ENCODE measurements around the gene CTTNBP2.

Gene CTTNBP2

DNA sequence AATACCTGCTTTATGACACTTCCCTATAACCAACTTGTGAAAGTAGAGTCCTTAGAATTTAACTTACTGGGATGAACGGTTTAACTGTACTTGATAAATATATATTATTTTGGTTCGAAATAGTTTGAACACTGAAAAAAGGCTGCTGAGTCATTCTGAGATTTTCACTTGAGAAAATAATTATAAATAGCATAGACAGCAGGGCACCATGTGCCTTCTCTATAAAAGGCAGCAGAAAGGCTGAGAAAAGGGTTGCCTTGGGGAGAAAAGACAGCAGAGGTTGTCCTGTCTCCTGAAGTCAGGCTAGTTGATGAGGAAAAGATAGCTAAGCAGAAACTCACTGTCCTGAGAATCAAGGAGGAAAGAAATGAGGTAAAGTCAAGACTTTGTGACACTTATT lies 92.4 kb downstream of the CTTNBP2 start:
- DNase-seq, result no peak

DNA sequence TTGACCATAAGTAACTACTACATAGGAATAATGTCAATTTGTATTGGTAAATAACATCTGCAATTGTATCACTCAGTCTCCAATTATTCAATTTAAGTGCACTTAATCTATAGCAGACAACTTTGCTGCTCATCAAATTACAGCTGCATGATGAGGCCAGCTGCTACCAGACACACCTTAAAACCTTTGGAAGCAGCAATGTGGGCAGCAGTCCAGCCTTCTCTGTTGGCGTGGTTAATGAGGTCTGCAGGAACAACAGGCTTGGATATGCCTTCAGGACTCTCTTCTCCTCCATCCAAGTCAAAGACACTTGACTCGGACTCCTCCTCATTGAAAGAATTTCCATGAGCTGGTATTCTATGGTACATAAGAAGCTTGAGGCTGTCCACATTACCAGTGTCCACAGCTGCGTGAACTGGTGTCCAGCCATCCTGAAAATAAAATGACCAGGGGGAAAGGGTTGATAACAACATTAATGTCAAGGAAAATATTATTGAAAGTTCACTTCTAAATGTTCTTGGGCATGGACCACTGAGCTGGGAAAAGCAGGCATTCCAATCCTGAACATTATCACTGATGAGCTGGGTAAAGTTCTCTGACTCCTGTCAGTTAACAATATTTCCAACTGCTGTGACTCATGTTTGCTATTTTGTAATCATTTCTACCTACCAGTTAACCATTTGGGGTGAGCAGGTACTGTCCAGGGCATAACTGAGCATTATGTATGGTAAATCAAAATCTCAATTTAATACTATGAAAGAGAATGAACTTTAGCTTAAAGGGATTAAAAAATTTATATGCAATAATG lies 95.7 kb downstream of the CTTNBP2 start:
- no peak for DNase-seq

DNA sequence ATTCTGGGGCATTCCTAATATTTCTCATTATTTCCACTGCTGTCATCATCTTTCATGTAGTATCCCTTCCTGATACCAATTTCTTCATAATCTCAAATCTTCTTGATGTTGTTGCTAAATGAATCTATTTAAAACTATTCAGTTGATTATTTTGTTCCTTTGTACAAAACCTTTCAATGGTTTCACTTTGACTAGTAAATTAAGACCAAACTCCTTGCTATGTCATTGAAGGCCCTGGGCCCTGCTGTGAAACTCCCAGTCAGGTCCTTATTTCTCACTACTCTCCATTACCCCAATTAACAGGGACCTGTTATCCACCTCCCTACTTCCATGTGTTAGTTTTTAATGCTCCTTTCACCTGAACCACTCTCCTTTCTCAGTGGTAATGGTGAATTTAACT lies 97.0 kb downstream of the CTTNBP2 start:
- DNase-seq, result no peak

DNA sequence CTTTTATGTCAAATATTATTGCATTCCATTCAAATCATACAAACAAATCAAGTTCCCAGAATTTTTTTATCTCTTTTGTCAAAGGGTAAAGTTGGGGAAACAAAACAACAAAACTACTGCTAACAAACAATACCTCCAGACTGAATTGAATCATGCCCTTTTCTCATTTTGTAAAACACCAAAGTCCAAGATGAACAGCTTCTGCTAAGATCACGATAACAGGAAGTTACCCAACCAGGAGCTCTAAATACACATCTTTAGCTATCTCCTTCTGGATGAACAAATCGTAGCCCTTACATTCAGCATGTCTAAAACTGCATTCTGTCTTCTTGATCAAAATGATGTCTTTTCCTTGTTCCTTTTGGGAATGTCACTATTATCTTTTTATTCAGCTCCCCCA lies 97.4 kb downstream of the CTTNBP2 start:
- DNase-seq, result no peak

DNA sequence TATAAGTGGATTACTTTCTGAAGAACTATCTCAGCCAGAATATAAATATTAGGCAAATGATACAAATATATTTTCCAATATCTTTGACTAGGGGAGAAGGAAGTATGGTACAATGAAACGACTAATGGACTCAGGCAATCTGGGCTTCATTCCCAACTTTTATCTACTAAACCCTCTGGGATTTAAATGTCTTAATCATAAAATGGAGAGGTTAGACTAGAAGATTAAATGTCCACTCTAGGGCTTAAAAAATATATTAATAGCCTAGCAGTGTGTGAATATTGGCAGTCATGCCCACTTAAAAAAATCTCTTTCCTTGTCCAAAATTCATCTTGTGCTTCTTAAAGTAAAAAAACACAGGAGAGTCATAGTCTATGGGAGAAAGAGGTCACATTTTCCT lies 98.3 kb downstream of the CTTNBP2 start:
- DNase-seq, result no peak

DNA sequence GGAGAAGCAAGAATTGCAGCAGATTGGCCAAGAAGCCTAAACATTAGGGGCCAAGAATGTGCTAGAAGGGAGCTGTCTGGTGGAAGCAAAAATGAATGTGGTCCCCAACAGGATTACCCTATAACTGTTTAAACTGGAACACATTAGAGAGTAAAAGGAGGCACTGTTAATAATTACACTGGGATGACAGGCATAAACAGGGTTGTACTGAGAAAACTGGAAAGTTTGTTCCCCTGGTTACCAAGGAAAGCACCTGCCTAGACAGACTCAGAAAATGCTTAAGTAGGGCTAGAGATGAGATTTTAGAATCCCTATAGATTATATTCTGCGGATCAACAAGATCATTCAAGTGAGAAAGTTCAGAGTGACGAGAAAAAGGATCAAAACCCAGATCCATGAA lies 100.8 kb downstream of the CTTNBP2 start:
- no peak for DNase-seq

DNA sequence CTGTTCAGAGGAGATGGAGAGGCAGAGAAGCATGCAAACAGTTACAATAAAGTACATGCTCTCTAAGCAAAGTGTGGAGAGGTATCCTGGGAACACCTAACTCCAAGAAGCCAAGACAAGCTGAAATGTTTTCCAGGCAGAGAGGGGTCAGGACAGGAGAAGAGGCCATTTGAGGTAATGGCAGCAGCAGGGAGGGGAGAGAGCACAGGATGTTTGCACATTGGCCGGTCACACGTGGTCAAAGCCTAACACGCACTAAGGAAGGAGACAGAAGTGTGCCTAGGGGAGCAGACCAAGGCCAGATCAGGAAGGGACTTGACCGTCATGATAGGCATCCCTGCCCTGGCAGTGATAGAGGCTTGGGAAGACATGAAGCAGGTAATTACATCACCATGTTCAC lies 101.5 kb downstream of the CTTNBP2 start:
- no peak for DNase-seq

DNA sequence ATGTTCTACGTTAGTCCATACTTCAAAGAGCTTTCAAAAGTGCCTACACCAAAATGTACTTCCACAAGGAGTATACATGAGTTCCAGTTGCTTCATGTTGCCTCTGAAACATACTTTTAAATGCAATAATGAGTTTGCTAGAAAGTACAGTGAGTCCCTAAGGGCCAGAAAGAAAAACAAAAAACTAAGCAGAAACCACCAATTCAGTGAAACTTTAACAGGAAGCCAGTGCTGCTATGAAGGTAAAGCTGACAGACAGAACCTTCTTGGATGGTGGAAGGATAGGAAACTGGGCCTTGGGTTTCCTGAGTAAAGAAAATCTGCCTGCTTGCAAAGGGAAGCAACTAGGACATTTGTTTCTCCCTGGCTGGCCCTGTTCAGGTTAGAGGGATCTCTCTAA lies 104.2 kb downstream of the CTTNBP2 start:
- DNase-seq, result no peak

DNA sequence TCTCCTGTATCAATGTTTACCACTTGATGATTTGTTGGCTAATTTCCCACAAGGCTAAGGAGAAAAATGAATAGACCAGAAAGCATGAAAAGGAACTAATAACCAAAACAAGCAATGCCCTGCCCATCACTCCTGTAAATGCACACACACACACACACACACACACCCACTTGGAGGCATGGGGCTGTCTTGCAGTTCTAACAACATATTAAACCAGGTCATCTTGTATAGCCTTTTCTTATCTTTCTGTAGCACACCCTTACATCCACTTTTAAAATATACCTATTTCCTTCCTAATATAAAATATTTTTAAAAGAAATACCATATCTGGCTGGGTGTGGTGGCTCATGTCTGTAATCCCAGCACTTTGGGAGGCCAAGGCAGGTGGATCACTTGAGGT lies 105.3 kb downstream of the CTTNBP2 start:
- no peak for DNase-seq

DNA sequence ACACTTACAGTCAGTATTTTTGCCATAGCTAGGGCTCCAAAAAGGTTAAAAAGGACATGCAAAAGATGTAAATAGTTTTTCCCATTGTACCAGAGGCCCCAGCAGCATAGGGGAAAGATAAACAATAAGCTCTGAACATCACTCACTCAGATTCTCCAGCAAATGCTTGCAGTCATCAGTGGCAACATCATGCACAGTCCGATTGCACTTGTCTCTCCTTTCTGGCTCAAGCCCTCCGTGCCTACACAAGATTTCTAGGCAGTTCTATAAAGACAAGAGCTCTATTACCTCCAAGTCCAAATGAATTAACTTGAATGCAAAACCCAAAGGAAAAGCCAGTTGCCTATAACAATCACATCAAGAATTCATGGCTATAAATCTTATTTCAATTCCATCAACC lies 106.3 kb downstream of the CTTNBP2 start:
- no peak for DNase-seq

DNA sequence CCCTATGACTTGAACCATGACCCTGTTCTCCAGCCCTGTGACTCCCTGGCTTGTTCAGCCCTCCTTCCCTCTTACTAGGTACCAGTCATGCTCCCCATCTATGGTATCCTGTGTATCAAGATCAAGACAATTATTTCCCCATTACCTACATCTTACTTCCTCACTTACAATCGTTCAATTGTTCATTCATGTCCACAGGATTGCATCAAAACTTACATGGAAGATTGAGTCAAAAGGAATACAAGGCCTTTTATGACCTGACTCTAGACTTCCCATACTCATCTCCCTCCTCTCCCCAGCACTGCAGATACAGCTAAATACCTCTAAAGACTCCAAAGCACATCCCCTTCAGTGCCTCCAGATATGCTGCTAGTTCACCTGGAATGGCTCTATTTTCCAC lies 109.2 kb downstream of the CTTNBP2 start:
- no peak for DNase-seq

DNA sequence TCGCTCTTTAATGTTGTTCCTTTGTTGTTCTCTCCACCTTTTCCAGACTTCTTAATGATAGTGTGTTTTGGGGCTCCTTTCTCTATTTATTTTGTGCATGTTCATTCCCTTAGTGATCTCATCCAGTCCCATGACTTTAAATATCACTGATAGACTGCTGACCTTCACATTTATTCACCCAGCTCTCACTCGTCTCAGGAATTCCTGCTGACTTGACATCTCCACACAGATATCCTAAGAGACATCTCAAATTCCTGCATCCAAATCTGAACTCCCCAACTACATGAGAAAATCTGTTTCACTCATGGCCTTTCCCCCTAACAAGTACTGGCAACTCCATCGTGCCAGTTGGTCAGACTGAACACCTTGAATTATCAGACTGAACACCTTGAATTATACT lies 111.2 kb downstream of the CTTNBP2 start:
- DNase-seq, result no peak

DNA sequence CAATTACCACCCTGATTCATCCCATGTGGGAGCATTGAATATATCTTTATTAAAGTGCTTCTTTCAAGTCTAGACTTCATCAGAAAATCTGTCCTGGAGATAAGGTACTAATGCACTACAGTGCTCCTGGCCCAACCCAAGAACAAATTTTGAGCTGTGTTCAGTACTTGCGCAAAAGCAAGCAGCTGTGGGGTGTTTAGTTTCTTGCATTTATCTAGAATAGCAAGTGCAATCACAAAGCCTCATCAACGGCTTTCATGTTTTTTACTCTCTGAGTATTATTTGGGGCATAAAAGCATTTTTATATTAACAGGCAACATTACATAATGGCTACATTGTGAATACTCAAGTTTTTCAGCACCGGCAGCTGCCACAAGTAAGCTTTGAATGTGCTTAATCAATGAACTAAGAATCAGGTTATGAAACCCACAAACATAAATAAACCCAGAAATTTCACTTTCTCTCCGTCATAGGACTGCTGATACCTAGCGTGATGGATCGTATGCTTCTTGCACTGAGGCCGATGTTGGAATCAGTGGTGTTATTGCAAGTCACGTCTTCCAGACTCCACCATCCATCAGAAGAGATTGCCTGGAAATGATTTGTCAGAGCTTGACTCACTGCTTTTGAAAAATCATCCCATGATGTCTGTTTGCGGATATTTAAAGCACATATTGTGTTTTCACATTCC lies 113.1 kb downstream of the CTTNBP2 start:
- no peak for DNase-seq

DNA sequence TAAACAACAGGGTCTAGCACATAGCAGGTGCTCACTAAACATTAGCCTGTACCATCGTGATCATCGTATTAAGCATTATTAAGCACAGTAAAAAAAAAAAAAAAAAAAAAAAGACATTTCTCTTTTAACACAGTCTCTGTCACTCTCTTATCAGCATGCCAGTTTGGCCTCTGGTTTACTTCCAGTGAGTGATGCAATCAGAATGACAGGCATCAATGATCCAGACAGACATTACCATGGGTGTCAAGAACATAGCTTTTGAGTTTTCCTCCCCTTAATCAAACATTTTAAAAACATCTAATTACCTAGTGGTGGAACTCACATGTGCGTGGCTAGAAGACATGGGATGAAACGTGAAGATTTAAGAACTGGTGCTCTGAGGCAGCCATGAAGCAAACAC lies 115.8 kb downstream of the CTTNBP2 start:
- no peak for DNase-seq

DNA sequence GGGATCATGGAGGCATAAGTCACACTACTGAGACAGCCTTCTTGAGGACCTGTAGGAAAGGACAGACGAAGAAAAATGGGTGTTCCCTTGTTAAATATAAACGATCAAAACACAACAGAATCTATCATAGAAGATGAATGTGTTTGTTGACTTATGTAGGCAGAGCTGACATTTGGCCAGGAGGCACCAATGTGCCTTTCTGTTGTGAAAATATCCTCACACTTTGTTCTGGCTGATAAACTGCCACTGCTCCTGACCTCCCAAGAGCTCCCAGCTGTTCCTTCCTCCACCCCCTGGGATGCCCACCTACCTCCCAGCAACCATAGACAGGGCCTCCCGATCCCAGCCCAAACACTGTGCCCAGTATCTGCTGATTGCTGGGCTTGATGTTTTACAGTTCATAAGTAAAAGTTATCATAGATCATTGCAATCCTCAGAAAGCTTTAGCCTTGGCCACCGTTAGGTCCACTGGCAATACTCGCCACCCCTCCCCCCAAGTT lies 116.6 kb downstream of the CTTNBP2 start:
- no peak for DNase-seq

DNA sequence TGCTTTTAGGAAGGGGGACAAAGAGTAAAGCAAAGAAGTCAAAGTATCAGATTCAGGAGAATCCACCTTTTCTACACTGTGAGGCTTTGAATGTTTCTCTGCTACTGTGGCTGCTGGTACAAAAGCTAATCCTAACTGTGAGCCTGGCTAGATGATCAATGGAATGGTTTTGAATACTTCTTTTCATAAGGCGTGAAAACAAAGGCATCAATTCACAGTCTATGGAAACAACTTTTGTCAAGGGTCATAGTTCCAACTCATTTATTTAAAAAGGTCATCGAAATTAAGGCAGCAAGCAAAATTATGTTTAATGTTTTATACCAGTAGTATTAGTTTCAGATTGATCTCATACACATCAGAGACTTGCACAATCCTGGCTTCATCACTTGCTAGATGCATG lies 118.1 kb downstream of the CTTNBP2 start:
- no peak for DNase-seq

DNA sequence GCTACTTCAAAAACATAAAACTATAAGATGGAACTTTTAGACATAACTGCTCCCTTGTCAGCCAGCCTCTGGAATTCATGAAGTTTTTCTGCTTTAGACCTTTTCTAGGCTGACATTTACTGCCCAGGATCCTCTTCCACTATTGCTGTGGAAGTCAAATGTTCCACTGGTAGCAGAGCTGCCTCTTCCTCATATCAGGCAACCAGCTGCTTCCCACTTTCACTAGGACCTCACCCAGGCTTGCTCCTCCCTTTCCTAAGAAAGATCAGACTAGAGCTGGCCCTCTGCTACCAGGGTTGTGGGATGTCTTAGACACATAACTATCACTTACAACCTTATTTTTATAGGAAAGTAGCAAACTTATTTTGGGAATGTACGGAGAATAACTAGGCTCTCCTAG lies 121.5 kb downstream of the CTTNBP2 start:
- no peak for DNase-seq

DNA sequence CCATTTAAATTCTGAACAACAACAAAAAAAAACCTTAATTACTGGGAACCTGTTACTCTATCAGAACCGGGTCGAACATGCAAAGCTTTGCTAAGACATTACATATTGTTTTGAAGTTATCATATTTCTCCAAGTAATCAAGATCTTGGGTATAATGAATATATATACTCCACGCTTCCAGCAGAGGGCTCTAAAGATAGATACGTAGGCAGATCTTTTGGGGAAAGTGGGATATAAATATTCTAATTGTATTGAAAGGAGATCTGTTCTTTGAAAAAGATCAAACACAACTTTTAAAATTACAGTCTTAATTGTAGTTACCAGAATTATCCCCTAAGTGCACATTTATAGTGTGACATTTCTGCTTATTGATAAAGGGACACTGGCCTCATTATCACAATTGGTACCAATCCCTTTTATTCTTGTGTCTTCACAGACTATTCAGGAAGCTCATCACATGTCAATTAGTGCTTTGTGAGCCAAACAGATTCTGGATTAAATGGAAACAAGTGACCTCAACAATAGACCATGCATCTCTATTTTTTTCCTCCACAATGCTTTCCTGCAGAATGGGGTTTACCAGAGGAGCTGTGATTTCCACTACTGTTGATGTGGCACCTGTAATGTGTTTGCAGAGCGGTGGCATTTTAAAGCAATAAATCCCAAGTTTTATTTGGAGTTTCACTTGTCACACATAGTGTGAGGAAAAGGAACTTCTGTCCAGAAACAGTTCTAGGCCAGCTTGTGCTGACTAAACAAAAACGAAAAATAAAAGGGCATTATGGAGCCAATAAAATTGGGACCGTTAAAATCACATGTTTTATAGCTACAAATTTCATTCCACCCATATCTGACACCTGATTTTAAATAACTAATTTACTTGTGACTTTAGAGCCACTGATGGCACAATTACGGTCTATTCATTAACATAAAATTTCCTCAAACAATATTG lies 122.4 kb downstream of the CTTNBP2 start:
- no peak for DNase-seq

DNA sequence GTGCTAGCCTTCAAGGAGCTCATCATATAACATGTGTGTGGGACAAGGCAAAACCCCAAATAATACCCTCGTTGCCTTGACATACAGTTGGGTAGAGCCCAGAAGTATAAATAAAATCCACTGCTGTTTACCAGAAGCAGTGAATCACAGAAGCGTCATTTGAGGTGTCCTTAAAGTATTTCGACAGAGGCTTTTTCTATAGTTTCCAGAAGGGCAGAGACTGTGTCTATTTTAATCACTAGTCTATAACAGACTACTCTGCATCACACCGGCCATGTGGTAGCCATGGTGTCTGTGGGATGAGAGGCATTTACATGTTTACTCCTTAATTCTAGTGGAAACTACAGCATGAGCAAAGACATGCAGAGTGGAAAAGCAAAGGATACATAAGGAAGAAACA lies 131.3 kb downstream of the CTTNBP2 start:
- DNase-seq, result no peak

DNA sequence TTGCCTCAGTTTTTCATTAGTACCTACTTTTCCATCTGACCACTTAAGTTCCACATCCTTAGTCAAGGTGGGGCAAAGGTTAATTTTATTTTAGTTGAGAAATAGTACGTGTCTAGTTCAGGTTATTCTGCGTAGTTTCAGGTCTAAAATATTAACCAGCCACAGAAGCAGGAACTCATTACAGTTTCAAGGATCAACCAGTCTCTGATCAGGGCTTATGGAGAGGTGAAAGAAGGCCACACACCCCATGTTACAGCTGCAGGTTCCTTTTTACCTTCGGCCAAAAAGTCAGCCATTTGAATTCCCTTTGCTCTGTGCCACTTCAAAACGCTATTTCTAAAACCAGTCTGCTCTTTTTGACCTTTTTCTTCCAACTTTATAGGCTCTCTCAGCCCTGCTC lies 134.2 kb downstream of the CTTNBP2 start:
- no peak for DNase-seq

DNA sequence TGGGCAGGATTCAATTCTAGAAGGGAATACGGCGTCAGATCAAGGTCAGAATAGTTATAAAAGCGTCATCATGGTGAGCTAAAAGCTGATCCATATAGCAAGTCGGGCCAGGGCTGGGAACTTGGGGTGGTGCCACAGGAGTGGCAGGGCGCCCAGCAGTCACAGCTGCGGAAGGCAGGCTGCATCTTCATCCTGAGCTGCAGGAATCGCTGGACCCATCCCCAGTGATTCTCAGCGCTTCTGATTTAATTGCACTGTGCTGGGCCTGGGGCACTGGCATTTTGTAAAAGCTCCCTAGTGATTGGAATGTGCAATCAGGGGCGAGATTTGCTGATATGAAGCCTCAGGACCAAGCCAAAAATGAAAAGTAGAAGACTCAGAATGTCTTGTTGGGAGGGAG lies 135.3 kb downstream of the CTTNBP2 start:
- no peak for DNase-seq

DNA sequence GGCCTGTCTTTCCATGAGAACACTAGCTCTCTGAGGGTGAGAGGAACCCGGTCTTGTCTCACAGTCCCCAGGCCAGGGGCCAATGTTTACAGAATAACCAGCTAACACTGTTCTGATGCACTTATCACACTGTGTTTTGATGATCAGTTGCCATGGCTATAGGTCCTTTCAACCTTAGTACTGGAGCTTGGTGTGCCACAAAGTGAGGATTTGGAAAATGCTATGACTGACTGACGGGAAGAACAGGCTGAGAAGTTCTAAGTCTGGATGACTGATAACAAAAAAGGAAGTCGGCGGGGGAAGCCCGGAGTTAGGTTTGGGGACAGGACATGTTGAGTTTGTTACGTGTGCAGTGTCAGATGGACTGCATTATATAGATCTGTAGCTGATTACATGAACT lies 141.8 kb downstream of the CTTNBP2 start:
- DNase-seq, result peak; percentile 36

DNA sequence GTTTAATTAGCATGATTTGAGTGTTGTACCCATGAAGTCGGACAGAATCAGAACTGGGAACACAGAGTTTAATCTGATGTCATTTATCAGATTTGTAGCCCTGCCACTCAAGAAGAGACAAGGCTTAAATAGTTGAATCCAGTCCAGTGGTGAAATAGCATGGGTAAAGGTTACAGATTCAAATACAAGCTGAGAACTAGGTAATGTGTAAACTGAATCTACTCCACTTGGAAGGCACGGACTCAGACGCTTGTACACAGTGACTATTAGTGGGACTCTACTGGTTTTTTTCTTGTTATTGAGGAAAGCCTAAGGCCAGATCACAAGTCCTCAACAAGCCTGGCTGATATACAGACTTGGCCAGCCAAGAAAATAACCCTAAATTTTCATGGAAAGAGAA lies 142.9 kb downstream of the CTTNBP2 start:
- DNase-seq, result no peak
